ENCODE measurements around the gene LONP2. TPM values are rescaled to one million over a fixed set of nuclear protein-coding genes. Genes with fewer than 3 reads are reported as not detected.

Gene LONP2
- total and polyA plus RNA-seq, 12 donors: 45.3 to 89.1 (median 75.2) TPM

DNA sequence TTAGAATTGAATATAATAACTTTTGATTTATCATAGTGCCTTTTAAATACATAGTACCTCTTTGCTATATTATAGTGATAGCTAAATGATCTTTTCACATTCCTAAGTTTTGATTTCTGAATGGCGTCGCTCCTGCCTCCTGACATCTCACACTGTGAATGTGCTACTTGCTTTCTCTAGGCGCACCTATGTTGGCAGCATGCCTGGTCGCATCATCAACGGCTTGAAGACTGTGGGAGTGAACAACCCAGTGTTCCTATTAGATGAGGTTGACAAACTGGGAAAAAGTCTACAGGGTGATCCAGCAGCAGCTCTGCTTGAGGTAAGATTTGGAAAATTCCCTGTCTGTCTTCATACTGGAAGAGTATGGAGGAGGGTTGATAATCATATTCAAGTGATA is 33.1 kb downstream of the LONP2 start:
- no peak for TF ChIP-seq CTCF (IDR thresholded peaks at IDR 0.05)
- no peak for TF ChIP-seq POLR2A (IDR thresholded peaks at IDR 0.05)
- peak in 2 of 7 donors; percentile 23 to 62 for DNase-seq
- no peaks in the 10 kb centered on the region for H3K27me3 ChIP-seq
- no peak overlapping the region for H3K4me3 ChIP-seq
- no peaks in the 10 kb centered on the region for H3K9me3 ChIP-seq (replicated peaks in 1 of 3)
- no peaks in the 10 kb centered on the region for H3K36me3 ChIP-seq (replicated peaks in 1 of 2)
- WGBS, 4 donors: 86 to 98% (median 90%) methylated on average over 5 of the region's 5 CpGs
- H3K27ac ChIP-seq: no peak overlapping the region
- intact Hi-C loops (cut with DNase I): no loop called here
- H3K4me1 ChIP-seq (replicated peaks in 1 of 2): peaks cover 0 to 28% of the 10 kb centered on the region in 2 donors

DNA sequence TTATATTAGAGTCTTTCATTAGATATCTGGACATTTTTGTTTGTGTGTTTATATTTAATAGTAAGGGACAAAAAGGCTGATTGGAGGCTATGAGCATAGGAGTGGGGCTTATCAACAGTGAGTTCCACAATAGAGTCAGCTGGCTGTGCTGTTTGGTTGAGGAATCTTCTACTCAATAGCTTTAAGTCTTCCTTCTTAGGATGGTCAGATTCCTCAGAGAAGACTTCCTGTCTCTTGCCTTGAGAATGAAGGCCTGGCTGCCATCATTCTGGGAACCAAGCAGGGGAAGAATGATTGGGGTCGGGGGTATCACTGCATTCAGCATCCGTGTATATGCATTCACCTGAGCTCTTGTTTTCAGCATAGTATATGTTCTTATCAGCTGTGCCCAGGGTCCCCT is 35.1 kb downstream of the LONP2 start:
- no peaks in the 10 kb centered on the region for H3K36me3 ChIP-seq (replicated peaks in 1 of 2)
- no peaks in the 10 kb centered on the region for H3K27me3 ChIP-seq
- no peak overlapping the region for H3K27ac ChIP-seq
- WGBS, 4 donors: 66 to 89% (median 82%) methylated on average over 2 of the region's 2 CpGs
- peaks cover 0 to 41% of the 10 kb centered on the region in 2 donors for H3K4me1 ChIP-seq (replicated peaks in 1 of 2)
- no peaks in the 10 kb centered on the region for H3K9me3 ChIP-seq (replicated peaks in 1 of 3)
- intact Hi-C loops (cut with DNase I): no loop called here
- TF ChIP-seq CTCF (IDR thresholded peaks at IDR 0.05) (no peak), POLR2A (IDR thresholded peaks at IDR 0.05) (no peak)
- H3K4me3 ChIP-seq: no peak overlapping the region
- no peak for DNase-seq

- Histone ChIP-seq H3K27me3 (no peaks in the 10 kb centered on the region), H3K9me3 (replicated peaks in 1 of 3) (no peaks in the 10 kb centered on the region), H3K4me1 (replicated peaks in 1 of 2) (peaks cover 0 to 41% of the 10 kb centered on the region in 2 donors), H3K36me3 (replicated peaks in 1 of 2) (no peaks in the 10 kb centered on the region), H3K4me3 (no peak overlapping the region), H3K27ac (no peak overlapping the region)
- no peak for DNase-seq
- 82 to 87% (median 85%) methylated on average over 2 of the region's 2 CpGs for WGBS, 4 donors
- intact Hi-C loops (cut with DNase I): no loop called here
- TF ChIP-seq POLR2A (IDR thresholded peaks at IDR 0.05) (no peak), CTCF (IDR thresholded peaks at IDR 0.05) (no peak)
Measured at GRCh38 chr16:48280546-48280945, 36.4 kb downstream of the LONP2 start.

GRCh38 chr16:48282636-48283263 is 38.6 kb downstream of the LONP2 start:
- intact Hi-C loops (cut with DNase I): no loop called here
- peak overlapping the region in 1 of 5 donors; percentile 9 for H3K27ac ChIP-seq
- H3K4me3 ChIP-seq: no peak overlapping the region
- H3K27me3 ChIP-seq: no peaks in the 10 kb centered on the region
- peaks cover 0 to 11% of the 10 kb centered on the region in 2 donors for H3K36me3 ChIP-seq (replicated peaks in 1 of 2)
- DNase-seq: no peak
- TF ChIP-seq CTCF (IDR thresholded peaks at IDR 0.05) (no peak), POLR2A (IDR thresholded peaks at IDR 0.05) (no peak)
- 68 to 73% (median 70%) methylated on average over 2 of the region's 2 CpGs for WGBS, 4 donors
- H3K4me1 ChIP-seq (replicated peaks in 1 of 2): peaks cover 0 to 29% of the 10 kb centered on the region in 2 donors
- H3K9me3 ChIP-seq (replicated peaks in 1 of 3): peaks cover 0 to 9% (median 0%) of the 10 kb centered on the region in 3 donors
